BE2C (cell line): Measurements from ENCODE around the gene LIMA1.

Experiments used
- DNase-seq: peaks from one replicate; pipeline ENCODE4 v3.0.0-alpha.2; 2020
- H3K27me3 ChIP-seq: fragments of 250-450 bp; sonication (Bioruptor Pico); 2 replicates; pipeline ENCODE4 v1.5.1; 2020; ENCODE audit warnings: mild to moderate bottlenecking
- H3K36me3 ChIP-seq: fragments of 250-450 bp; sonication (Bioruptor Pico); 2 replicates; pipeline ENCODE4 v1.5.1; 2020; ENCODE audit warnings: mild to moderate bottlenecking
- H3K4me1 ChIP-seq: fragments of 250-450 bp; sonication (Bioruptor Pico); 2 replicates; pipeline ENCODE4 v1.5.1; 2020
- H3K4me3 ChIP-seq: 2 replicates; pipeline ENCODE4 v1.5.1; 2011; ENCODE audit warnings: low read depth, low read length
- H3K9me3 ChIP-seq: fragments of 250-450 bp; sonication (Bioruptor Pico); 2 replicates; pipeline ENCODE4 v1.5.1; 2020
- CTCF ChIP-seq: IDR thresholded peaks from 2 replicates; pipeline ENCODE4 v1.5.1; 2012; ENCODE audit warnings: mild to moderate bottlenecking, low read depth, low read length

Gene LIMA1

GRCh38 chr12:50261654-50262053, 21.7 kb downstream of the LIMA1 start:
- DNase-seq = no peak

GRCh38 chr12:50258167-50258551, 25.2 kb downstream of the LIMA1 start:
- Histone ChIP-seq H3K4me1 (peaks cover 9% of the 10 kb centered on the region; the same call in 1 of the 2 replicates), H3K27me3 (no peaks in the 10 kb centered on the region), H3K36me3 (no peaks in the 10 kb centered on the region), H3K4me3 (no peak overlapping the region), H3K9me3 (no peaks in the 10 kb centered on the region)
- no peak for DNase-seq
- no peak for TF ChIP-seq CTCF

More at GRCh38 chr12:50261654-50262053, 21.7 kb downstream of the LIMA1 start:
- H3K36me3 ChIP-seq = no peaks in the 10 kb centered on the region
- no peaks in the 10 kb centered on the region for H3K9me3 ChIP-seq
- 0 out of 2 replicates have a peak, but pooled peaks have one; percentile 12 for TF ChIP-seq CTCF
- no peak overlapping the region for H3K4me3 ChIP-seq
- H3K27me3 ChIP-seq = no peaks in the 10 kb centered on the region
- H3K4me1 ChIP-seq = peaks cover 12% of the 10 kb centered on the region; the same call in 1 of the 2 replicates

GRCh38 chr12:50257236-50258166, 25.8 kb downstream of the LIMA1 start:
- Histone ChIP-seq H3K36me3 (no peaks in the 10 kb centered on the region), H3K27me3 (no peaks in the 10 kb centered on the region), H3K4me3 (no peak overlapping the region), H3K4me1 (peaks cover 7% of the 10 kb centered on the region; the same call in 1 of the 2 replicates), H3K9me3 (no peaks in the 10 kb centered on the region)
- TF ChIP-seq CTCF = no peak
- DNase-seq = no peak

GRCh38 chr12:50256761-50257160, 26.6 kb downstream of the LIMA1 start:
- no peak for DNase-seq
- H3K4me1 ChIP-seq = peaks cover 7% of the 10 kb centered on the region; the same call in 1 of the 2 replicates
- no peak overlapping the region for H3K4me3 ChIP-seq
- no peaks in the 10 kb centered on the region for H3K9me3 ChIP-seq
- TF ChIP-seq CTCF = no peak
- no peaks in the 10 kb centered on the region for H3K36me3 ChIP-seq
- no peaks in the 10 kb centered on the region for H3K27me3 ChIP-seq

GRCh38 chr12:50252977-50253602, 30.2 kb downstream of the LIMA1 start:
- Histone ChIP-seq H3K4me3 (no peak overlapping the region), H3K36me3 (no peaks in the 10 kb centered on the region), H3K4me1 (peaks cover 7% of the 10 kb centered on the region; the same call in 1 of the 2 replicates), H3K9me3 (no peaks in the 10 kb centered on the region), H3K27me3 (no peaks in the 10 kb centered on the region)
- TF ChIP-seq CTCF = no peak
- DNase-seq = no peak
